ENCODE results near the gene ACTL7B.

ACTL7B gene

GRCh38 chr9:108809269-108809668 is 46.5 kb downstream of the ACTL7B start:
- H3K27me3 ChIP-seq (replicated peaks), result no peaks in the 10 kb centered on the region
- in situ Hi-C loops (cut with HindIII; ENCODE audit: low pct_ligation_motif_present, low sequenced_read_pairs), result no loop called here
- TF ChIP-seq CTCF (IDR thresholded peaks at IDR 0.05; ENCODE audit: low read depth, low read length, missing control alignments), result no peak
- H3K27ac ChIP-seq, result no peak overlapping the region
- H3K4me3 ChIP-seq (ENCODE audit: low read depth, low read length), result no peak overlapping the region
- DNase-seq, result no peak
- H3K36me3 ChIP-seq (replicated peaks), result no peaks in the 10 kb centered on the region
